Gastroesophageal sphincter (tissue), 4 donors: ENCODE data around the gene IFRD1. TPM values are rescaled to one million over a fixed set of nuclear protein-coding genes. Genes with fewer than 3 reads are reported as not detected.

ENCODE experiments used
- ATAC-seq: fragments of 150-250 bp; one replicate; pipeline ENCODE4 v1.9.1; 2016; ENCODE audit warnings: mild to moderate bottlenecking, moderate library complexity
- H3K27ac ChIP-seq, 4 donors: fragments of 200-600 bp; sonication (generic) in 3 of 4; 1 replicate in 3 of 4; 2 replicates in 1 of 4; pipeline ENCODE4 v1.5.1; 2016 to 2019
- H3K27me3 ChIP-seq: fragments of 200-600 bp; sonication (generic); one replicate; pipeline ENCODE4 v1.5.1; 2019
- H3K36me3 ChIP-seq, 2 donors: fragments of 200-600 bp; sonication (generic); one replicate each; pipeline ENCODE4 v1.5.1; 2019; ENCODE audit warnings: control low read depth in 1 of 2
- H3K4me1 ChIP-seq, 3 donors: fragments of 200-600 bp; sonication (generic); 1 replicate in 2 of 3; 2 replicates in 1 of 3; pipeline ENCODE4 v1.5.1; 2016 to 2019; ENCODE audit warnings: control low read depth in 2 of 3
- H3K4me3 ChIP-seq, 2 donors: fragments of 200-600 bp; sonication (generic); one replicate each; pipeline ENCODE4 v1.5.1; 2019; ENCODE audit warnings: mild to moderate bottlenecking in 1 of 2, moderate library complexity in 1 of 2
- H3K9me3 ChIP-seq, 3 donors: fragments of 200-600 bp; sonication (generic); one replicate each; pipeline ENCODE4 v1.5.1; 2017 to 2019; ENCODE audit warnings: control low read depth in 2 of 3
- CTCF ChIP-seq, 4 experiments: fragments of 200-600 bp in 2 of 4; fragments of 450-650 bp in 2 of 4; sonication (generic) in 1 of 4; IDR thresholded peaks; one replicate each; pipeline ENCODE4 v1.5.1; 2017 to 2019; ENCODE audit warnings: antibody characterized with exemption in 4 of 4, mild to moderate bottlenecking in 2 of 4, moderate library complexity in 2 of 4
- EP300 ChIP-seq: sonication (generic); formaldehyde crosslinking; IDR thresholded peaks from one replicate; pipeline ENCODE4 v1.6.1; 2017; ENCODE audit warnings: antibody characterized with exemption, mild to moderate bottlenecking
- POLR2A ChIP-seq, 2 donors: fragments of 450-650 bp; IDR thresholded peaks; one replicate each; pipeline ENCODE4 v1.6.1; 2017; ENCODE audit warnings: antibody characterized with exemption in 2 of 2, mild to moderate bottlenecking in 2 of 2, moderate library complexity in 1 of 2
- POLR2AphosphoS5 ChIP-seq: sonication (generic); formaldehyde crosslinking; IDR thresholded peaks from one replicate; pipeline ENCODE4 v1.6.1; 2017; ENCODE audit warnings: antibody characterized with exemption
- WGBS, 2 donors: methylation state at CpG; one replicate each; pipeline ENCODE4 v1.1.5; 2018; ENCODE audit warnings: low coverage in 1 of 2; 5-methylcytosine and 5-hydroxymethylcytosine counted together
- small RNA-seq, 4 donors: library from RNA; depleted of rRNA; stranded (forward); fragments of <200 nt; gene quantifications; one replicate each; pipeline ENCODE3, GENCODE V24; 2016
- total RNA-seq, 4 donors: library from RNA; depleted of rRNA; stranded (reverse); fragments of >200 nt; gene quantifications; one replicate each; pipeline ENCODE4 v1.1.0, GENCODE V29; 2016

IFRD1 gene
- total RNA-seq, 4 donors from 2014 or later: 36.8 to 78.3 (median 56.5) TPM

GRCh38 chr7:112520787-112521186 is 70.5 kb downstream of the IFRD1 start:
- ATAC-seq: no peak
- Histone ChIP-seq H3K27ac (no peak overlapping the region), H3K4me1 (no peaks in the 10 kb centered on the region), H3K36me3 (no peaks in the 10 kb centered on the region), H3K4me3 (no peak overlapping the region), H3K9me3 (no peaks in the 10 kb centered on the region), H3K27me3 (peaks cover 21% of the 10 kb centered on the region)
- WGBS, 2 donors: 78 to 100% methylated on average over 2 to 6 of the region's 6 CpGs
- TF ChIP-seq POLR2AphosphoS5: no peak
- TF ChIP-seq EP300: no peak
- TF ChIP-seq CTCF (IDR thresholded peaks at IDR 0.05): no peak
- TF ChIP-seq POLR2A (IDR thresholded peaks at IDR 0.05): no peak

GRCh38 chr7:112521942-112522341 is 71.7 kb downstream of the IFRD1 start:
- ATAC-seq: no peak
- 74% methylated on average over 3 of the region's 3 CpGs for WGBS, 2 donors
- TF ChIP-seq EP300: no peak
- no peak for TF ChIP-seq POLR2A (IDR thresholded peaks at IDR 0.05)
- no peak for TF ChIP-seq POLR2AphosphoS5
- no peak for TF ChIP-seq CTCF (IDR thresholded peaks at IDR 0.05)

GRCh38 chr7:112523871-112524270 is 73.6 kb downstream of the IFRD1 start:
- Histone ChIP-seq H3K36me3 (no peaks in the 10 kb centered on the region), H3K9me3 (no peaks in the 10 kb centered on the region), H3K4me1 (no peaks in the 10 kb centered on the region), H3K4me3 (no peak overlapping the region), H3K27me3 (peaks cover 7% of the 10 kb centered on the region), H3K27ac (no peak overlapping the region)
- no peak for ATAC-seq
- TF ChIP-seq CTCF (IDR thresholded peaks at IDR 0.05) (no peak), EP300 (no peak), POLR2AphosphoS5 (no peak), POLR2A (IDR thresholded peaks at IDR 0.05) (no peak)
- 89% methylated on average over 2 of the region's 2 CpGs; no CpG with 5 or more reads in 1 of the 2 donors for WGBS, 2 donors

More at GRCh38 chr7:112521942-112522341, 71.7 kb downstream of the IFRD1 start:
- Histone ChIP-seq H3K27me3 (peaks cover 12% of the 10 kb centered on the region), H3K4me1 (no peaks in the 10 kb centered on the region), H3K36me3 (no peaks in the 10 kb centered on the region), H3K9me3 (no peaks in the 10 kb centered on the region), H3K27ac (no peak overlapping the region), H3K4me3 (no peak overlapping the region)

Small RNA genes within 50 kb of the gene (small RNA-seq; reads per million reads assigned to genes)
- gene AC079741.1: 0 reads per million in 4 donors

Other genes with a start within 250 kb of the IFRD1 start
- gene DOCK4, start 244.1 kb upstream of the IFRD1 start, total RNA-seq: 10 to 100 TPM; 14.0 to 34.1 (median 24.2) TPM
- gene ZNF277, start 243.8 kb upstream of the IFRD1 start, total RNA-seq: 10 to 100 TPM; 17.1 to 38.4 (median 29.5) TPM
- gene LSMEM1, start 30.5 kb downstream of the IFRD1 start, total RNA-seq: 1 to 10 TPM; 1.3 to 9.5 (median 4.3) TPM